Chondrocyte (in vitro differentiated cells): ENCODE data around the gene NBAS. TPM values are rescaled to one million over a fixed set of nuclear protein-coding genes. Genes with fewer than 3 reads are reported as not detected.

ENCODE experiments used
- DNase-seq: peaks from one replicate; pipeline ENCODE4 v3.0.0; 2021; ENCODE audit warnings: mixed read lengths, low spot score
- H3K27ac Mint-ChIP-seq: one replicate; pipeline ENCODE4 v1.8.0; 2021; ENCODE audit warnings: mild to moderate bottlenecking, moderate library complexity, mixed read lengths; ENCODE audit not compliant: unreplicated experiment
- H3K27me3 Mint-ChIP-seq: 2 replicates; pipeline ENCODE4 v1.8.0; 2021; ENCODE audit warnings: low read depth, mixed read lengths
- H3K36me3 Mint-ChIP-seq: 2 replicates; pipeline ENCODE4 v1.8.0; 2021; ENCODE audit warnings: low read depth, mixed read lengths
- H3K4me1 Mint-ChIP-seq: 2 replicates; pipeline ENCODE4 v1.8.0; 2021; ENCODE audit warnings: low read depth, mild to moderate bottlenecking, mixed read lengths
- H3K4me3 Mint-ChIP-seq: one replicate; pipeline ENCODE4 v1.8.0; 2021; ENCODE audit warnings: mild to moderate bottlenecking, moderate library complexity, mixed read lengths; ENCODE audit not compliant: unreplicated experiment
- H3K9me3 Mint-ChIP-seq: 2 replicates; pipeline ENCODE4 v1.8.0; 2021; ENCODE audit warnings: low read depth, mixed read lengths
- total RNA-seq: library from RNA; stranded (reverse); gene quantifications from 3 replicates; pipeline ENCODE4 v1.2.1, GENCODE V29; 2021
- TF ChIP-seq, protein P1 (sequence below): fragments of 200-600 bp; sonication (generic); IDR thresholded peaks from 2 replicates; pipeline ENCODE4 v1.5.0; 2021; ENCODE audit warnings: antibody characterized with exemption, mild to moderate bottlenecking, moderate library complexity

NBAS gene
- total RNA-seq, 1 donor from 2014 or later = 47.6 TPM

DNA sequence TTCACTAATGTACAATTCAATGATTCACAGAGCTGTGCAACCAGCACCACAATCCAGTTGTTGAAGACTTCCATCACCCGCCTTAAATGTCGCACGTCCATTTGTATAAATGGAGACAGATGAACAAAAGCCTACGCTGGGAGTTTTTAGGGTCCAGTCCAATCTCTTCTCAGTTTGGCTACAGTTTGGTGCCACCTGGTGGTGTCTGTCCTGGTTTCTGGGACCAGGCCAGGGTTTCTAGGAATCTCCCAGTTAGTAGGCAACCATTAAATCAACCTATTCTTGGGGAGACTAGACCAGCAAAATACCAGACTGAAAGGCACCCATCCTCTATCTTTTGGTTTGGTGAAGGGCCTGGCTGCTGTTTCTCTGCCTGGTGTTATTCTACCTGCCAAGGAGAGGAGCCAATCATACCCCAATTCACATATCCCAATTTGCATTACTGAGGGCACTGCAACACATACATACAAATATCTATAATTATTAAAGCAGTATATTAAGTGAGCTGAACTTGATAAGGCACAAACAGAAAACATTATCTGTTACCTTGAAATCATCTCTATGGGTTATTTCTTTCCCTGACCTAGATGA is 27.3 kb upstream of the NBAS start:
- DNase-seq = no peak
- TF ChIP-seq, protein P1, sequence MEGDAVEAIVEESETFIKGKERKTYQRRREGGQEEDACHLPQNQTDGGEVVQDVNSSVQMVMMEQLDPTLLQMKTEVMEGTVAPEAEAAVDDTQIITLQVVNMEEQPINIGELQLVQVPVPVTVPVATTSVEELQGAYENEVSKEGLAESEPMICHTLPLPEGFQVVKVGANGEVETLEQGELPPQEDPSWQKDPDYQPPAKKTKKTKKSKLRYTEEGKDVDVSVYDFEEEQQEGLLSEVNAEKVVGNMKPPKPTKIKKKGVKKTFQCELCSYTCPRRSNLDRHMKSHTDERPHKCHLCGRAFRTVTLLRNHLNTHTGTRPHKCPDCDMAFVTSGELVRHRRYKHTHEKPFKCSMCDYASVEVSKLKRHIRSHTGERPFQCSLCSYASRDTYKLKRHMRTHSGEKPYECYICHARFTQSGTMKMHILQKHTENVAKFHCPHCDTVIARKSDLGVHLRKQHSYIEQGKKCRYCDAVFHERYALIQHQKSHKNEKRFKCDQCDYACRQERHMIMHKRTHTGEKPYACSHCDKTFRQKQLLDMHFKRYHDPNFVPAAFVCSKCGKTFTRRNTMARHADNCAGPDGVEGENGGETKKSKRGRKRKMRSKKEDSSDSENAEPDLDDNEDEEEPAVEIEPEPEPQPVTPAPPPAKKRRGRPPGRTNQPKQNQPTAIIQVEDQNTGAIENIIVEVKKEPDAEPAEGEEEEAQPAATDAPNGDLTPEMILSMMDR = peak; percentile 84
- Mint-ChIP-seq H3K27ac (no peak overlapping the region), H3K36me3 (no peaks in the 10 kb centered on the region), H3K27me3 (peaks cover 2% of the 10 kb centered on the region), H3K9me3 (no peaks in the 10 kb centered on the region), H3K4me1 (peaks cover 20% of the 10 kb centered on the region), H3K4me3 (no peak overlapping the region)

DNA sequence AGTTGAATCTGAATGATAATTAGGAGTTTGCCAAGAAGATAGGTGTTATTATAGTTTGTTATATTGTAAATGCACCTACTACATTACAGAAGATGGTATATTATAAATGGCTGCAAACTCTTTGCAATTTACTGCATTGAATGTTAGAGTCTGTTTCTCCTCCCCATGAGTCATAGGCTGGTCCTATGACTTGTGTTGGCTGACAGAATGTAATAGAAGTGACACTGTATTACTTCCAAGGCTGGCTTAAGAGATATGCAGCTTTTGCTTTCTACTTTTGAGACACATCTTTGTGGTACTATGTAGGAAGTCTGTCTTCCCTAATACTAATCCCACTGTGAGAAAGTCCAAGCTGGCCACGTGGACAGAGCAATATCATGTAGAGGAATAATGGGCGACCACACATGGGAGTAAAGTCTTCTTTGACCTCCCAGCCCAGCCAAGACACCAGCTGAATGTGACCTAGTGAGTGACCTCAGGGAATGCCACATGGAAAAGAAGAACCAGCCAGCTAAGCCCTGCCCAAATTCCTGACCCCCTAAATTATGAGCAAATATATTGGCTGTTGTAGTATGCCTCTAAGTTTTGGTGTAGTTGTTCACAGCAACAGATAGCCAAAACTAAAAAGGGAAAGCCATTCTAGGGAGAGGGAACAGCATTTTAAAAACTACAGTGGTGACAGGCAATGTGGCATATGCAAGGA is 23.8 kb upstream of the NBAS start:
- no peak overlapping the region for H3K27ac Mint-ChIP-seq
- H3K36me3 Mint-ChIP-seq = no peaks in the 10 kb centered on the region
- DNase-seq = no peak
- TF ChIP-seq, protein P1 = no peak
- no peaks in the 10 kb centered on the region for H3K9me3 Mint-ChIP-seq
- no peaks in the 10 kb centered on the region for H3K4me1 Mint-ChIP-seq
- no peak overlapping the region for H3K4me3 Mint-ChIP-seq
- H3K27me3 Mint-ChIP-seq = peaks cover 2% of the 10 kb centered on the region

DNA sequence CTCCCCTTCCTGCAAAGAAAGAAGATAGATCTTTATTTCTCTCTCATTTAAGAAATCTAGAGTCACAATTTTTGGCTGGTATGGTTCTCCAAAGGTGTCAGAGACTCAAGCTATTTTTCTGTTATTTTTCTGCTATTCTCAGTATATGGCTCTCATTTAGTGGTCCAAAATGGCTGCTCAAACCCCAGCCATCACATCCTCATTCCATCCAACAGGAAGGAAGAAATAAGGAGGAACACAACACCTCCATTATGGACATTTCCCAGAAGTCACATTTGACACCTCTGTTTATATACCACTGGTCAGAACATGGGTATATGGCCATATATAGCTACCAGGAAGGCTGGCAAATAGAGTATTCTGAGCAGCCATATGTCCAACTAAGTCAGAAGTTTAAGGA is 23.2 kb upstream of the NBAS start:
- Mint-ChIP-seq H3K36me3 (no peaks in the 10 kb centered on the region), H3K27ac (no peak overlapping the region), H3K9me3 (no peaks in the 10 kb centered on the region), H3K27me3 (peaks cover 2% of the 10 kb centered on the region), H3K4me3 (no peak overlapping the region), H3K4me1 (peaks cover 4% of the 10 kb centered on the region)
- TF ChIP-seq, protein P1 = no peak
- DNase-seq = no peak

DNA sequence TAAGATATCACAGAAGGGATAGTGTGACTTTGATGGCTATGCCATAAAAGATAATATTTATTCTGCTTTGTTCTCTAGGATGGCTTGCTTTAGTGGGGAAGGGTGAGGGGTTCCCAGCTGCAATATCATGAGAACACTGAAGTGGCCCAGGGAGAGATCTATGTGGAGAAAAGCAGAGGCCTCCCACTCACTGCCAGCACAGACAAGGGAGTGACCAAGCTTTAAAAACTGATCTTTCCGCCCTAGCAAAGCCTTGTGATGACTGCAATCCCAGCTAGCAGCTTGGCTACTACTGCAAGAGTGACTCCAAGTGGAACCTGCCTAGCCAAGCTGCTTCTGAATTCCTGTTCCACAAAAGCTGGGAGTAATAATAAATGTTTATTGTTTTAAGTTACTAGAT is 22.7 kb upstream of the NBAS start:
- Mint-ChIP-seq H3K27ac (no peak overlapping the region), H3K27me3 (peaks cover 2% of the 10 kb centered on the region), H3K9me3 (no peaks in the 10 kb centered on the region), H3K4me3 (no peak overlapping the region), H3K36me3 (no peaks in the 10 kb centered on the region), H3K4me1 (peaks cover 4% of the 10 kb centered on the region)
- DNase-seq = no peak
- TF ChIP-seq, protein P1 = no peak

DNA sequence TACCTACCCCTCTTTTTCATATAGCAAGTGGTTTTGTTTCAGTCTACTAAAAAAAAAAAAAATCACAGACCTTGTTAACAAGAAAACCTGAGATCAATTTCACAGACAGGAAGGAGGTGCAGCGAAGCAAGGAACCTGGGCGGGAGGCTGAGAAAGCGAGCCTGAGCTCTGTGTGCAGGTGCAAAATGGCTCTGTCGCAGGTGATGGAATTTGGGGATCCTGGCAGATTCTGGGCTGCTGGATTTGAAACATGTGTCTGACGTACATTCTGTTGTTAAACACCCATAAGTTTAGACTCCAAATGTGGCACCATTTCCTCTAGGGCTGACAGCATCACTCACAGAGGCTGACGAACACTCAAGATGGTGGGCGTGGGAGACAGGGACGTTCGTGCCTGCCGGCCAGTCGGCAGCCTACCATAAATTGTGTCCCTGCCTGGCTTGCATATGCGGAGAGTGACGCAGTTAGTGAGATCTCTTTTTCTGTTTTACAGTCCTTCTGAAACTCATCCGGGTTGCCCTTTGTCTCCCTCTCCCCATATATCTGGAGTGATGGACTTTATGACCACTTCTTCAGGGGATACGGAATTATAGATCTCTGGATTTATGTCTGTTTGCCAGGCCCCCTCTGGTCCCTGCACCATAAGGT is 21.7 kb upstream of the NBAS start:
- peaks cover 2% of the 10 kb centered on the region for H3K27me3 Mint-ChIP-seq
- H3K9me3 Mint-ChIP-seq = no peaks in the 10 kb centered on the region
- no peaks in the 10 kb centered on the region for H3K36me3 Mint-ChIP-seq
- peaks cover 4% of the 10 kb centered on the region for H3K4me1 Mint-ChIP-seq
- no peak for DNase-seq
- H3K27ac Mint-ChIP-seq = no peak overlapping the region
- TF ChIP-seq, protein P1 = no peak
- H3K4me3 Mint-ChIP-seq = no peak overlapping the region
